Coronary artery (tissue), 2 donors: ENCODE measurements around the gene NAV2.

ENCODE experiments used
- DNase-seq: peaks from one replicate; pipeline ENCODE4 v3.0.0-alpha.2; 2017; ENCODE audit warnings: low spot score
- H3K27ac ChIP-seq, 2 donors: fragments of 200-600 bp; sonication (generic); one replicate each; pipeline ENCODE4 v1.5.1; 2016 to 2019
- H3K4me3 ChIP-seq: fragments of 200-600 bp; sonication (generic); 2 replicates; pipeline ENCODE4 v1.5.1; 2016; ENCODE audit warnings: mild to moderate bottlenecking, moderate library complexity
- CTCF ChIP-seq: fragments of 200-600 bp; sonication (generic); IDR thresholded peaks from one replicate; pipeline ENCODE4 v1.5.1; 2019; ENCODE audit warnings: antibody characterized with exemption

Gene NAV2

GRCh38 chr11:19670030-19670791 lies 42.4 kb upstream of the NAV2 start:
- Histone ChIP-seq H3K4me3 (no peak overlapping the region), H3K27ac (no peak overlapping the region)
- DNase-seq, result no peak
- TF ChIP-seq CTCF, result no peak

- Histone ChIP-seq H3K27ac (peak overlapping the region; percentile 68 to 89), H3K4me3 (no peak overlapping the region)
- no peak for TF ChIP-seq CTCF
- no peak for DNase-seq
Measured at GRCh38 chr11:19672586-19673206, 39.9 kb upstream of the NAV2 start.

- no peak overlapping the region for H3K4me3 ChIP-seq
- no peak for TF ChIP-seq CTCF
- peak overlapping the region; percentile 68 to 89 for H3K27ac ChIP-seq
- peak; percentile 90 for DNase-seq
Measured at GRCh38 chr11:19673924-19674729, 38.5 kb upstream of the NAV2 start.

GRCh38 chr11:19674836-19675235 lies 37.8 kb upstream of the NAV2 start:
- DNase-seq, result no peak
- Histone ChIP-seq H3K4me3 (no peak overlapping the region), H3K27ac (peak overlapping the region; percentile 68 to 89)
- TF ChIP-seq CTCF, result no peak

GRCh38 chr11:19675397-19675796 lies 37.2 kb upstream of the NAV2 start:
- Histone ChIP-seq H3K27ac (peak overlapping the region; percentile 68 to 89), H3K4me3 (no peak overlapping the region)
- no peak for DNase-seq
- no peak for TF ChIP-seq CTCF

GRCh38 chr11:19676475-19677380 lies 35.9 kb upstream of the NAV2 start:
- Histone ChIP-seq H3K4me3 (no peak overlapping the region), H3K27ac (peak overlapping the region; percentile 39 to 76)
- no peak for TF ChIP-seq CTCF
- no peak for DNase-seq
